Right renal cortex interstitium (tissue), 3 donors: Measurements from ENCODE around the gene EPS8. TPM values are rescaled to one million over a fixed set of nuclear protein-coding genes. Genes with fewer than 3 reads are reported as not detected.

ENCODE experiments used
- DNase-seq, 3 donors: peaks; one replicate each; pipeline ENCODE4 v3.0.0-alpha.2; 2013; ENCODE audit warnings: low read depth in 3 of 3, low spot score in 2 of 3
- polyA plus RNA-seq, 3 donors: library from polyadenylated mRNA; unstranded; fragments of 120-200 nt; gene quantifications; one replicate each; pipeline ENCODE4 v1.2.1, GENCODE V29; 2013; ENCODE audit not compliant: insufficient read length in 3 of 3

The EPS8 gene
- polyA plus RNA-seq, 3 donors, result 62.4 to 62.7 (median 62.6) TPM

GRCh38 chr12:15662303-15662980 is 126.7 kb downstream of the EPS8 start:
- DNase-seq, result no peak

GRCh38 chr12:15651371-15651770 is 137.8 kb downstream of the EPS8 start:
- DNase-seq, result no peak

DNA sequence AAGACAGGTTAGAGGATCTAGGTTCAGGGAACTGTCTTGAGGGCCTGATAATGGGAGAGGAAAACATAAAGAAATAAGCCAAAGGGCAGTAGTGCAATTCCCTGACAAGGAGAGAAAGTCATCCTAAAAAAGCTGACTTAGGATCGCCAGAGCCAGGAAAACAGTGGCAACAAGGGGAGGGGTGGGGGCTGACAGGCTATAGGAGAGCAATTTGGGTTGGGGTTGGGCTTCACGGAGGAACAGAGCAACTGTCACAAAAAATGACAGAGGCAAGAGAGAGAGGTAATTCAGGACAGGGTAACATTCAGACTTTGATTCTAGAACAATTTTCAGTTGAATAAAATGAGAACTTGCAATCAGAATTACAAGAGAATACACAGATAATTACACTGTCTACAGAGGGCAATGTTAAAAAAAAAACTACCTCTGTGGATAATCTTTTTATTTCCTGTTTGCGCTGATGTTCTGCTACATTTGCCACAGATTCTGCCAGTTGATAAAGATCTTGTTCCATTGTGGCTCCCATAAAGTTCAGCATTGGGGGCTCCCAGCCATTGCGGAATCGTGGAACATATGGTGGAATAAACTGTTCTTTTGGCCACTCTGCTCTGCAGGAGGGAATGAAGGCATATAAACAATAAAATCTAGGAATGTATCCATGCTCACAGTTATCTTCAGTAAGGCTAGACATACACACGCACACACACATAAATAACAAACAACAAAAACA is 138.6 kb downstream of the EPS8 start:
- DNase-seq, result no peak

DNA sequence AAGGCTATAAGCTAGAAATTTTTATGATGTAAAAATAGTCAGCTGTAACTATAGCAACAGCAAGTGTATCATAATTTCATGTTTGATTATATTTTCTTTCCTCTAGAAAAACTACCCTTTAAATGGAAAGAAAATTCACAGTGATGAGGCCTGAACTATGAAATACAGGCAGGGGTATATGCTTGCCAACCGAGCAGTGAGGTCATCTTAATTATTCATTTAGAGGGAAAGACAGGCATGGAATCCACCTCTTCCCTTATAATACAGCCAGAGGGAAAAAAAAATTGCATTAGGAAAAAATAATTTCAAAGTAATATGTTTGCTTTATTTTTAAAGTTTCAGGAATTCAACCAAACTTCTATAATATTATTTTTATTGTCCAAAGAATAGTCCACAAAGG is 139.8 kb downstream of the EPS8 start:
- no peak for DNase-seq

GRCh38 chr12:15648558-15648957 is 140.6 kb downstream of the EPS8 start:
- no peak for DNase-seq

- DNase-seq, result no peak
These were observed 142.6 kb downstream of the EPS8 start for GRCh38 chr12:15646581-15646980.

DNA sequence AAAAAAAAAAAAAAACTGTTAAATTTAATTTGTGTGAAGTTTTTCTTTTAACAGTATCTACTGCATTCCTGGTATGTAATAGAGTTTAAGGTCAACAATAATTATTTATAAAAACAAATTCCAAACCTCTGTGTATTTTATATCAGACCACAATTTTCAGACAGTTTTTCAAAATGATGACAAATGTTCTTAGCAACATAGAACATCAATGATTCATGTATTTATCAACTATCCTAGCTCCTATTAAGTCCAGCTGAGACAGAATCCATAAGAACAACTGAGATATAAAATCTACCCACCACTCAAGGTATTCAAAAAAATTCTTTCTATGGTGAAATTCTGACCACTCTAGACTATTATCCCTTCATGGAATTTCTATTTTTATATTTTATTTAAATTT is 144.5 kb downstream of the EPS8 start:
- no peak for DNase-seq

- DNase-seq, result no peak
These were observed 151.0 kb downstream of the EPS8 start for GRCh38 chr12:15638231-15638630.

- DNase-seq, result no peak
These were observed 152.9 kb downstream of the EPS8 start for GRCh38 chr12:15636060-15636890.

- no peak for DNase-seq
These were observed 155.0 kb downstream of the EPS8 start for GRCh38 chr12:15634010-15634683.

DNA sequence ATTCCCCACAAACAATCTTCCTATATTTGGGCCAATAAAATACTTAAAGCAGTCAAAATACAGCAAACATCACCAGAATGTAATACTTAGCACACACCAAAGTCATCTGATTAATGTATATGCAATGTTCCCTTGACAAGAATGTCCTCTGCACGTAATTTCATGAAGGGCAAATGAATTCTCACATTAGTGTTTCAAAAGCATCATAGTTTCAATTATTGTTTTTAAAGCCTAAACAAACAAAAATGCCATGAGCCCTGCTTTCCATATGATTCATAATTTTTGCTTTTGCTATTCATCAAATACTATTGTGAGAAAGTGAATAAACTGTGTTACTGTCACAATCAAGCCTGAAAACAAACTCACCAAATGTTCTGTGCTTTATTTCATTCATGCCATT is 156.0 kb downstream of the EPS8 start:
- DNase-seq, result no peak

GRCh38 chr12:15632708-15633107 is 156.5 kb downstream of the EPS8 start:
- no peak for DNase-seq

GRCh38 chr12:15631007-15631715 is 158.0 kb downstream of the EPS8 start:
- DNase-seq, result no peak

DNA sequence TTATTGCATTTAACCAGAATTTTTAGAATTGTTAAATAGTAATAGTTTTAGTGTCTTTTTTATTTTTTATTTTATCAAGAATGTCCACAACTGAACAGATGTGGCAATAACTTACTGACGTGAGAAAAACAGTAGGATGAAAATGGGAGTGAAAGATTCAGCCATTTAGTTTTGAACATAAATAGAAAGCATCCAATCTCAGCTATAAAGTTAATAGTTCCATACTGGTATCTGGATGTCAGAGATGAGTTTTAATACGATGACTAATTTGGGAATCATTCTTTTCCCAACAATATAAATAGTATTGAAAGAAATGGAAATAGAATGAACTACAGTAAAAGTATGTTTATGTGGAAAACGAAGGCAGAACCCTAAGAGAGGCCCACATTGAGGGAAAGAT is 159.4 kb downstream of the EPS8 start:
- DNase-seq, result no peak

DNA sequence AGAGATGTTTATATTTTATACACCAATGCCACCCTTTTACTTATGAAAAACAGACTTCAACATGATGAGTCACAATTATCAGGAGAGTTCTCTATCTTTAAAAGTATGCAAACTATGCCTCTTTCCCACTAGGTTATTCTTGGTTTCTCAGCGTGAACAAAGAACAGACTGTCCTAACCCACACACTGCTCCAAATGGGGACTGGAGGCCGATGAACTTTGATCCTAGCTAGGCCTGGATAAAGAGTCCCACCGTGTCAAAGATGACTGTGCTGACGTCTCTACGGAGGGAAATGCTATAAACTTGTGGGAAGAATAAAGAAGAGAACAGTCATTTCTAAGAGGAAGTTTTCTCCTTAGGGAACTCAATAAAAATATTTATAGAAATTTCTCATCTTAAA is 160.1 kb downstream of the EPS8 start:
- no peak for DNase-seq

- no peak for DNase-seq
These were observed 160.9 kb downstream of the EPS8 start for GRCh38 chr12:15627995-15628945.

- DNase-seq, result no peak
These were observed 164.1 kb downstream of the EPS8 start for GRCh38 chr12:15625075-15625474.

GRCh38 chr12:15620741-15621539 is 168.2 kb downstream of the EPS8 start:
- no peak for DNase-seq
